ENCODE results near the gene RHBDL1. TPM values are rescaled to one million over a fixed set of nuclear protein-coding genes. Genes with fewer than 3 reads are reported as not detected.

RHBDL1 gene
- total and polyA plus RNA-seq, 9 of the 15 experiments (the other 6 are each of a cell fraction or from before 2014, with no cell fraction given), result 0.03 to 5.6 (median 1.3) TPM; not detected in 1

- CTCF ChIA-PET (ENCODE audit: low intra/inter-chr PET ratio), result no interaction called here
- ATAC-seq (peak; percentile 2; the same call in 2 of the 3 replicates), DNase-seq (ENCODE audit: extremely low read depth in 1 of 4, low spot score in 3 of 4) (peak in 2 of 4 experiments; percentile 40 to 47), FAIRE-seq (peak; percentile 46)
- H3K36me3 ChIP-seq (ENCODE audit: control insufficient read depth, insufficient read depth, low read length), result peaks cover 45% of the 10 kb centered on the region; the same call in 2 of the 3 replicates
- no peak overlapping the region for H2AFZ ChIP-seq (ENCODE audit: low read depth, low read length)
- H3K27me3 ChIP-seq (ENCODE audit: control insufficient read depth in 2 of 2, insufficient read depth in 2 of 2, low read length in 2 of 2), result no peaks in the 10 kb centered on the region
- H3K9ac ChIP-seq (ENCODE audit: insufficient read depth in 1 of 2, low read depth in 2 of 2, low read length in 2 of 2), result peak overlapping the region; percentile 91 to 99
- intact Hi-C loops (cut with micrococcal nuclease), result no loop called here
- WGBS (ENCODE audit: insufficient coverage, low coverage, missing lambda C conversion rate), result 26% methylated on average over 11 of the region's 13 CpGs
- POLR2A ChIA-PET, result interaction anchor here (0.6 to 2.3 kb wide), 7 partner anchors 8 to 77 kb away, joined by 3 to 13 read pairs (median 4); partner anchors contain the start of gene NHLRC4
- peak overlapping the region; percentile 89 for H3K4me3 ChIP-seq
- H3K4me1 ChIP-seq (replicated peaks in 1 of 2; ENCODE audit: control insufficient read depth in 2 of 2, insufficient read depth in 2 of 2, low read length in 2 of 2), result peaks cover 7 to 83% of the 10 kb centered on the region in 2 experiments; a peak in 3 of 5 replicates
- no peaks in the 10 kb centered on the region for H4K20me1 ChIP-seq (replicated peaks; ENCODE audit: control insufficient read depth, insufficient read depth, low read length)
- no peak for TF ChIP-seq YY1 (IDR thresholded peaks at IDR 0.05; ENCODE audit: borderline replicate concordance in 1 of 3, control insufficient read depth in 1 of 3, extremely low read depth in 1 of 3, insufficient read depth in 3 of 3, insufficient read length in 1 of 3, insufficient replicate concordance in 2 of 3, low read depth in 1 of 3, low read length in 2 of 3)
- TF ChIP-seq ETS2 (tag; IDR thresholded peaks at IDR 0.05; ENCODE audit: borderline replicate concordance, poor library complexity, severe bottlenecking), result no peak
- TF ChIP-seq ZNF280A (IDR thresholded peaks at IDR 0.05; ENCODE audit: low read depth, partially characterized antibody), result no peak
- TF ChIP-seq HDAC2 (IDR thresholded peaks at IDR 0.05), result no peak
- TF ChIP-seq CBX8 (IDR thresholded peaks at IDR 0.05; ENCODE audit: borderline replicate concordance, extremely low read depth, low read depth, low read length, poor library complexity, severe bottlenecking), result no peak
- no peak for TF ChIP-seq ZNF23 (CRISPR knock-in tag; IDR thresholded peaks at IDR 0.05)
- no peak for TF ChIP-seq RUNX1 (IDR thresholded peaks at IDR 0.05; ENCODE audit: low read depth)
- no peak for TF ChIP-seq TCF3 (CRISPR knock-in tag; IDR thresholded peaks at IDR 0.05)
- TF ChIP-seq PCBP1 (IDR thresholded peaks at IDR 0.05; ENCODE audit: low read depth, low read length, poor library complexity, severe bottlenecking), result no peak
- TF ChIP-seq RFX5 (IDR thresholded peaks at IDR 0.05; ENCODE audit: low read depth, low read length), result no peak
- no peak for TF ChIP-seq DNMT1 (IDR thresholded peaks at IDR 0.05)
- no peak for TF ChIP-seq NBN (IDR thresholded peaks at IDR 0.05; ENCODE audit: low read depth)
- H3K79me2 ChIP-seq (ENCODE audit: control insufficient read depth, insufficient read depth, low read length), result peaks cover 59% of the 10 kb centered on the region
- H3K9me1 ChIP-seq (ENCODE audit: control insufficient read depth, insufficient read depth, low read length), result no peaks in the 10 kb centered on the region
- peak overlapping the region; percentile 94 for H3K27ac ChIP-seq (ENCODE audit: extremely low read depth, low read depth, low read length)
- H3K9me3 ChIP-seq (replicated peaks; ENCODE audit: control insufficient read depth, insufficient read depth, low read depth, low read length), result no peaks in the 10 kb centered on the region
- peak overlapping the region; percentile 92 for H3K4me2 ChIP-seq (ENCODE audit: insufficient read depth, low read length)
- BruUV-seq (replicated peaks), result no TSS peak
- in situ Hi-C loops (cut with MboI), result no loop called here
Measured at GRCh38 chr16:643050-643368, 32.5 kb upstream of the RHBDL1 start.

All from K562 (cell line).